Osteoblast (primary cell): ENCODE measurements around the gene SIPA1L3. TPM values are rescaled to one million over a fixed set of nuclear protein-coding genes. Genes with fewer than 3 reads are reported as not detected.

Source experiments
- DNase-seq: peaks from one replicate; pipeline ENCODE4 v3.0.0; 2011; ENCODE audit warnings: low spot score, mixed read lengths; ENCODE audit not compliant: insufficient read length; ENCODE audit errors: missing footprints
- H2AFZ ChIP-seq: 2 replicates; pipeline ENCODE4 v1.6.0; 2011; ENCODE audit warnings: mild to moderate bottlenecking, low read length
- H3K27ac ChIP-seq: 2 replicates; pipeline ENCODE4 v1.5.1; 2011; ENCODE audit warnings: mild to moderate bottlenecking, low read depth, low read length, moderate library complexity
- H3K27me3 ChIP-seq: 2 replicates; pipeline ENCODE4 v1.6.0; 2012; ENCODE audit warnings: mild to moderate bottlenecking, control low read depth, inconsistent platforms, low read length, moderate library complexity; ENCODE audit not compliant: insufficient read depth
- H3K36me3 ChIP-seq: 2 replicates; pipeline ENCODE4 v1.5.1; 2011; ENCODE audit warnings: mild to moderate bottlenecking, low read length, control low read depth, moderate library complexity; ENCODE audit not compliant: insufficient read depth
- H3K4me1 ChIP-seq: 2 replicates; pipeline ENCODE4 v1.5.1; 2011; ENCODE audit warnings: mild to moderate bottlenecking, low read length, control low read depth, moderate library complexity; ENCODE audit not compliant: insufficient read depth
- H3K4me2 ChIP-seq: 2 replicates; pipeline ENCODE4 v1.6.0; 2011; ENCODE audit warnings: mild to moderate bottlenecking, low read length; ENCODE audit not compliant: insufficient read depth
- H3K4me3 ChIP-seq: fragments of 200-600 bp; sonication (generic); 3 replicates; pipeline ENCODE4 v1.5.1; 2012; ENCODE audit warnings: mild to moderate bottlenecking, low read length, inconsistent platforms; ENCODE audit not compliant: insufficient read depth
- H3K79me2 ChIP-seq: 2 replicates; pipeline ENCODE4 v1.6.0; 2012; ENCODE audit warnings: mild to moderate bottlenecking, low read length, control low read depth, inconsistent platforms; ENCODE audit not compliant: insufficient read depth
- H3K9me3 ChIP-seq: 2 replicates; pipeline ENCODE4 v1.5.1; 2011; ENCODE audit warnings: low read depth, low read length, control low read depth
- H4K20me1 ChIP-seq: 2 replicates; pipeline ENCODE4 v1.6.0; 2012; ENCODE audit warnings: mild to moderate bottlenecking, low read length, control low read depth; ENCODE audit not compliant: insufficient read depth
- CTCF ChIP-seq: IDR thresholded peaks from 2 replicates; pipeline ENCODE4 v1.5.1; 2011; ENCODE audit warnings: mild to moderate bottlenecking, low read depth, low read length, moderate library complexity; ENCODE audit errors: extremely low read depth
- total RNA-seq: library from RNA; depleted of rRNA; stranded (reverse); fragments of >200 nt; gene quantifications from 2 replicates; pipeline ENCODE4 v1.2.3, GENCODE V29; 2012

SIPA1L3 gene
- total RNA-seq, 1 donor = 17.4 TPM

DNA sequence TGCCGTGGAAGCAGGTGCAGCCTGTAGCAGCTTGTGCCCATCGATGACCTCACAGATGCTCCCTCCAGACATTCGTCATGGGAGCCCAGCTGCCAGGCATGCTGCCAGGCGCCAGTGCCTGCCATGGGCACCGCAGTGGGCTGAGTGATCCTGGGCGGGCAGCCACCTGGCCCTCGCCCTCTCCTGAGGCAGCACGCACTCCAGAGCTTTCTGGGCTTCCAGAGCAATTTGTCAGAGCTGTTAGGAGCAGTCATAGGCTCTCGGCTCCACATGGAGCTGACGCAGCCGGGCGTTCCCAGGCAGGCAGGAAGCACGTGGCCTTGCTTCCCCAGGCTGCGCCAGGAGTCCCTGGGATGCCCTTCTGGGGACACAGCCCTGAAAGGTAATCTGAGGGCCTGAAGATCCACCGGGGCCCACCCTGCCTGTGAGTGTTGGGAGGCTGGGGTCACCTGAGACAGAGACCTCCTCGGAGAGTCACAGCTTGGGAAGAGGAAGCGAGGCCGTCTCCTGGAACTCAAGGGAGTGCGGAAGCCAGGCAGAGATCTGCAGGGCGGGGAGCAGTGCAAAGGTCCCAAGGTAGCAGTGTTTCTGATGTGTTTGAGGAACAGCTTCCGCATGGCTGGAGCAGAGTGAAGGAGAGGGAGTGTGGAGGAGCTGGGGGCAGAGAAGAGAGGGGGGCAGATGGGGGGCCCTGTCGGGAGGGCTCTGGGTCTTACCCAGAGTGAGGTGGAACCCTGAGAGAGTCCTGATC lies 266.5 kb downstream of the SIPA1L3 start:
- H3K27me3 ChIP-seq = no peaks in the 10 kb centered on the region
- peak overlapping the region; percentile 78 for H3K27ac ChIP-seq
- H3K9me3 ChIP-seq = no peaks in the 10 kb centered on the region
- H3K4me1 ChIP-seq = no peaks in the 10 kb centered on the region
- peaks cover 4% of the 10 kb centered on the region for H4K20me1 ChIP-seq
- H3K4me2 ChIP-seq = no peak overlapping the region
- peaks cover 11% of the 10 kb centered on the region for H3K36me3 ChIP-seq
- H3K79me2 ChIP-seq = peaks cover 4% of the 10 kb centered on the region
- H3K4me3 ChIP-seq = no peak overlapping the region
- peak; percentile 93 for DNase-seq
- no peak overlapping the region for H2AFZ ChIP-seq
- TF ChIP-seq CTCF = no peak

DNA sequence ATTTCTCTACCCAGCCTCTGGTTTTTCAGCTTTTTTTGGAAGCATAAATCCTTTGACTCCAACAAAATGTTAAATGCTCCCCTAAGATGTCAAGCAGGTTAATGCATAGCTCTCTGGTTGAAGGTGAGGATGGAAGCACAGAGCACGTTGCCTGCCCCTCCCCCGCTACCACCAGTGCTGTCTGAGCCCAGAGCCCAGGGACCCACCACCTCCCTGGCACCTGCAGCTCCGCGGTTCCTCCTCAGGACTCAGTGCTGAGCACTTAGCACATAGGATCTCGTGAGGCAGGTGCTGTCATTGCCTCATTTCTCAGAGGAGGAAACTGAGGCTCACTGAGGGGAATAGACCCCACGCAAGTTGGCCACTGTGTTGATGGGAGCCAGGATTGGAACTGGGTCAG lies 268.4 kb downstream of the SIPA1L3 start:
- H3K27ac ChIP-seq = no peak overlapping the region
- no peak overlapping the region for H3K4me3 ChIP-seq
- H3K9me3 ChIP-seq = no peaks in the 10 kb centered on the region
- H3K36me3 ChIP-seq = peaks cover 4% of the 10 kb centered on the region
- H3K4me2 ChIP-seq = no peak overlapping the region
- H3K79me2 ChIP-seq = peaks cover 7% of the 10 kb centered on the region
- no peak for TF ChIP-seq CTCF
- H3K4me1 ChIP-seq = no peaks in the 10 kb centered on the region
- H4K20me1 ChIP-seq = peaks cover 4% of the 10 kb centered on the region
- DNase-seq = peak; percentile 35
- H2AFZ ChIP-seq = no peak overlapping the region
- H3K27me3 ChIP-seq = no peaks in the 10 kb centered on the region

DNA sequence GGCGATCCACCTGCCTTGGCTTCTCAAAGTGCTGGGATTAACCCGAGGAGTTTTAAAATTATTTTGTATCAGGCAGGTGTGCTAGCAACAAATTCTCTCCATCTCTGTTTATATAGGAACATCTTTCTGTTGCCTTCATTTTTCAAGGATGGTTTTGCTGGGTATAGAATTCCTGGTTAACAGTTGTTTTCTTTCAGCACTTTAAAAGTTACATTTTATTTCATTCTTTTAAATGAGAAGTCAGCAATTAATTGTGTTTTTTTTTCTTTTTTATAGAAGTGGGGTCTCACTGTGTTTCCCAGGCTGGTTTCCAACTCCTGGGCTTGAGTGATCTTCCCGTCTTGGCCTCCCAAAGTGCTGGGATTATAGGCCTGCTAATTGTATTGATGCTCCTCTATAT lies 273.1 kb downstream of the SIPA1L3 start:
- Histone ChIP-seq H3K9me3 (no peaks in the 10 kb centered on the region), H3K4me3 (no peak overlapping the region), H3K36me3 (peaks cover 24% of the 10 kb centered on the region), H3K4me2 (no peak overlapping the region), H3K79me2 (peaks cover 6% of the 10 kb centered on the region), H2AFZ (no peak overlapping the region), H3K27me3 (no peaks in the 10 kb centered on the region), H3K4me1 (no peaks in the 10 kb centered on the region), H4K20me1 (no peaks in the 10 kb centered on the region), H3K27ac (no peak overlapping the region)
- DNase-seq = no peak
- TF ChIP-seq CTCF = no peak

GRCh38 chr19:38182536-38183210 lies 275.7 kb downstream of the SIPA1L3 start:
- peak; percentile 32 for DNase-seq
- no peaks in the 10 kb centered on the region for H3K9me3 ChIP-seq
- peaks cover 8% of the 10 kb centered on the region for H3K79me2 ChIP-seq
- peaks cover 4% of the 10 kb centered on the region for H4K20me1 ChIP-seq
- no peak overlapping the region for H3K27ac ChIP-seq
- no peak overlapping the region for H3K4me2 ChIP-seq
- peaks cover 33% of the 10 kb centered on the region for H3K36me3 ChIP-seq
- no peak for TF ChIP-seq CTCF
- no peak overlapping the region for H2AFZ ChIP-seq
- H3K4me1 ChIP-seq = no peaks in the 10 kb centered on the region
- H3K27me3 ChIP-seq = no peaks in the 10 kb centered on the region
- H3K4me3 ChIP-seq = no peak overlapping the region
